ENCODE results near the gene RAP1GAP.

The RAP1GAP gene

GRCh38 chr1:21669258-21670058 lies at the start of gene RAP1GAP:
RAP1GAP (minus strand) TSS chr1:21669357; CDS start chr1:21620032, 49,325 bp downstream.
- DNase-seq, result no peak

- no peak for DNase-seq
Measured at GRCh38 chr1:21716169-21716568, 47.0 kb upstream of the RAP1GAP start.

- no peak for DNase-seq
Measured at GRCh38 chr1:21707891-21708290, 38.7 kb upstream of the RAP1GAP start.

GRCh38 chr1:21707086-21707840 lies 38.1 kb upstream of the RAP1GAP start:
- no peak for DNase-seq

- no peak for DNase-seq
Measured at GRCh38 chr1:21706151-21706835, 37.1 kb upstream of the RAP1GAP start.

GRCh38 chr1:21705303-21705980 lies 36.3 kb upstream of the RAP1GAP start:
- DNase-seq, result no peak

- DNase-seq, result no peak
Measured at GRCh38 chr1:21704145-21704544, 35.0 kb upstream of the RAP1GAP start.

- no peak for DNase-seq
Measured at GRCh38 chr1:21703318-21703963, 34.3 kb upstream of the RAP1GAP start.

GRCh38 chr1:21702780-21703179 lies 33.6 kb upstream of the RAP1GAP start:
- no peak for DNase-seq

- no peak for DNase-seq
Measured at GRCh38 chr1:21701401-21701800, 32.2 kb upstream of the RAP1GAP start.

- no peak for DNase-seq
Measured at GRCh38 chr1:21700094-21700493, 30.9 kb upstream of the RAP1GAP start.

GRCh38 chr1:21696931-21697330 lies 27.8 kb upstream of the RAP1GAP start:
- no peak for DNase-seq

- DNase-seq, result no peak
Measured at GRCh38 chr1:21693732-21694131, 24.6 kb upstream of the RAP1GAP start.

GRCh38 chr1:21691739-21692138 lies 22.6 kb upstream of the RAP1GAP start:
- DNase-seq, result no peak

- no peak for DNase-seq
Measured at GRCh38 chr1:21689661-21690372, 20.7 kb upstream of the RAP1GAP start.

GRCh38 chr1:21687081-21687529 lies 17.9 kb upstream of the RAP1GAP start:
- no peak for DNase-seq

GRCh38 chr1:21685946-21686678 lies 17.0 kb upstream of the RAP1GAP start:
- DNase-seq, result no peak

GRCh38 chr1:21681426-21681825 lies 12.3 kb upstream of the RAP1GAP start:
- no peak for DNase-seq

- DNase-seq, result no peak
Measured at GRCh38 chr1:21680918-21681317, 11.8 kb upstream of the RAP1GAP start.

- no peak for DNase-seq
Measured at GRCh38 chr1:21680381-21680780, 11.2 kb upstream of the RAP1GAP start.

- no peak for DNase-seq
Measured at GRCh38 chr1:21677168-21677567, 8.0 kb upstream of the RAP1GAP start.

Measured in NCI-H226 (cell line).